Testis (tissue), 2 donors: Measurements from ENCODE around the gene EFCAB8.

ENCODE experiments used
- POLR2A ChIP-seq: fragments of 450-650 bp; IDR thresholded peaks from one replicate; pipeline ENCODE4 v1.6.1; 2017; ENCODE audit warnings: antibody characterized with exemption, mild to moderate bottlenecking, moderate library complexity
- TF ChIP-seq, protein P1 (sequence below), 3 experiments: fragments of 450-650 bp in 2 of 3; fragments of 200-600 bp in 1 of 3; sonication (generic) in 1 of 3; IDR thresholded peaks; one replicate each; pipeline ENCODE4 v1.5.1; 2016 to 2019; ENCODE audit warnings: antibody characterized with exemption in 3 of 3, mild to moderate bottlenecking in 2 of 3, moderate library complexity in 1 of 3

GRCh38 chr20:32903666-32904175 lies 45.0 kb downstream of the EFCAB8 start:
- TF ChIP-seq, protein P1, sequence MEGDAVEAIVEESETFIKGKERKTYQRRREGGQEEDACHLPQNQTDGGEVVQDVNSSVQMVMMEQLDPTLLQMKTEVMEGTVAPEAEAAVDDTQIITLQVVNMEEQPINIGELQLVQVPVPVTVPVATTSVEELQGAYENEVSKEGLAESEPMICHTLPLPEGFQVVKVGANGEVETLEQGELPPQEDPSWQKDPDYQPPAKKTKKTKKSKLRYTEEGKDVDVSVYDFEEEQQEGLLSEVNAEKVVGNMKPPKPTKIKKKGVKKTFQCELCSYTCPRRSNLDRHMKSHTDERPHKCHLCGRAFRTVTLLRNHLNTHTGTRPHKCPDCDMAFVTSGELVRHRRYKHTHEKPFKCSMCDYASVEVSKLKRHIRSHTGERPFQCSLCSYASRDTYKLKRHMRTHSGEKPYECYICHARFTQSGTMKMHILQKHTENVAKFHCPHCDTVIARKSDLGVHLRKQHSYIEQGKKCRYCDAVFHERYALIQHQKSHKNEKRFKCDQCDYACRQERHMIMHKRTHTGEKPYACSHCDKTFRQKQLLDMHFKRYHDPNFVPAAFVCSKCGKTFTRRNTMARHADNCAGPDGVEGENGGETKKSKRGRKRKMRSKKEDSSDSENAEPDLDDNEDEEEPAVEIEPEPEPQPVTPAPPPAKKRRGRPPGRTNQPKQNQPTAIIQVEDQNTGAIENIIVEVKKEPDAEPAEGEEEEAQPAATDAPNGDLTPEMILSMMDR (IDR thresholded peaks at IDR 0.05): no peak
- no peak for TF ChIP-seq POLR2A
